Suprapubic skin (tissue), 4 donors: ENCODE results near the gene MCM3. TPM values are rescaled to one million over a fixed set of nuclear protein-coding genes. Genes with fewer than 3 reads are reported as not detected.

ENCODE experiments used
- DNase-seq, 2 donors: peaks; one replicate each; pipeline ENCODE4 v3.0.0-alpha.2; 2019; ENCODE audit warnings: low spot score in 2 of 2
- H3K27ac ChIP-seq: fragments of 200-600 bp; sonication (generic); one replicate; pipeline ENCODE4 v1.5.1; 2019
- H3K27me3 ChIP-seq: fragments of 200-600 bp; sonication (generic); one replicate; pipeline ENCODE4 v1.5.1; 2019
- H3K36me3 ChIP-seq: fragments of 200-600 bp; sonication (generic); one replicate; pipeline ENCODE4 v1.5.1; 2019
- H3K4me1 ChIP-seq: fragments of 200-600 bp; sonication (generic); one replicate; pipeline ENCODE4 v1.5.1; 2019
- H3K4me3 ChIP-seq: fragments of 200-600 bp; sonication (generic); one replicate; pipeline ENCODE4 v1.5.1; 2019; ENCODE audit warnings: mild to moderate bottlenecking
- H3K9me3 ChIP-seq: fragments of 200-600 bp; sonication (generic); one replicate; pipeline ENCODE4 v1.5.1; 2019
- EP300 ChIP-seq: sonication (generic); formaldehyde crosslinking; IDR thresholded peaks from one replicate; pipeline ENCODE4 v1.6.1; 2017; ENCODE audit warnings: antibody characterized with exemption
- POLR2A ChIP-seq, 2 donors: fragments of 450-650 bp; IDR thresholded peaks; one replicate each; pipeline ENCODE4 v1.6.1; 2017; ENCODE audit warnings: antibody characterized with exemption in 2 of 2, mild to moderate bottlenecking in 2 of 2, moderate library complexity in 2 of 2
- POLR2AphosphoS5 ChIP-seq, 3 donors: sonication (generic); formaldehyde crosslinking; IDR thresholded peaks; one replicate each; pipeline ENCODE4 v1.6.1; 2017; ENCODE audit warnings: antibody characterized with exemption in 3 of 3
- WGBS: methylation state at CpG from one replicate; pipeline ENCODE4 v1.1.5; 2018; 5-methylcytosine and 5-hydroxymethylcytosine counted together
- total RNA-seq, 4 donors: library from RNA; depleted of rRNA; stranded (reverse); fragments of >200 nt; gene quantifications; one replicate each; pipeline ENCODE4 v1.1.0, GENCODE V29; 2016
- TF ChIP-seq, protein P1 (sequence below), 2 donors: fragments of 200-600 bp in 1 of 2; fragments of 450-650 bp in 1 of 2; sonication (generic) in 1 of 2; IDR thresholded peaks; one replicate each; pipeline ENCODE4 v1.5.1; 2016 to 2019; ENCODE audit warnings: antibody characterized with exemption in 2 of 2, mild to moderate bottlenecking in 1 of 2, moderate library complexity in 1 of 2

Gene MCM3
- total RNA-seq, 4 donors from 2014 or later = 26.4 to 38.5 (median 31.8) TPM

DNA sequence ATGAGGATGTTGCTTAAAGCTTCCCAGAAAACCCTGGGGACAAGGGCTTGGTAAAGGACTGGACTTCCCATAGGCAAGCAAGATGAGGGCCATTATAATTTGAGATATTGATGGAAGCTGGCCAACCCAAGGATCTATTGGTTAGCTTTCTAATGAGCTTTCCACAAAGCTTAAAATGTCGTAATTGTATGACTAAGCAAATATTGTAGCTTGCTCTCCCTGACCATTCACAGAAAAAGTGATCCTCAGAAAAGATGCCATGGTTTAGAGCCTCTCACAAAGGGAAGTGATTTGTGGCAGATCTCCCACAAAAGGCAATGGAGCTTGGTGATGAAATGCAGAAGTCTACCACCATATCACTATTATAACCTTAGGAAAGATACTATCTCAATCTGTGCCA, 53.9 kb downstream of the MCM3 start:
- no peak overlapping the region for H3K27ac ChIP-seq
- H3K4me1 ChIP-seq = peaks cover 4% of the 10 kb centered on the region
- no peaks in the 10 kb centered on the region for H3K36me3 ChIP-seq
- peaks cover 3% of the 10 kb centered on the region for H3K27me3 ChIP-seq
- no peak overlapping the region for H3K4me3 ChIP-seq
- no peak for DNase-seq
- 73% methylated on average over 1 of the region's 1 CpG for WGBS
- no peaks in the 10 kb centered on the region for H3K9me3 ChIP-seq
- TF ChIP-seq, protein P1, sequence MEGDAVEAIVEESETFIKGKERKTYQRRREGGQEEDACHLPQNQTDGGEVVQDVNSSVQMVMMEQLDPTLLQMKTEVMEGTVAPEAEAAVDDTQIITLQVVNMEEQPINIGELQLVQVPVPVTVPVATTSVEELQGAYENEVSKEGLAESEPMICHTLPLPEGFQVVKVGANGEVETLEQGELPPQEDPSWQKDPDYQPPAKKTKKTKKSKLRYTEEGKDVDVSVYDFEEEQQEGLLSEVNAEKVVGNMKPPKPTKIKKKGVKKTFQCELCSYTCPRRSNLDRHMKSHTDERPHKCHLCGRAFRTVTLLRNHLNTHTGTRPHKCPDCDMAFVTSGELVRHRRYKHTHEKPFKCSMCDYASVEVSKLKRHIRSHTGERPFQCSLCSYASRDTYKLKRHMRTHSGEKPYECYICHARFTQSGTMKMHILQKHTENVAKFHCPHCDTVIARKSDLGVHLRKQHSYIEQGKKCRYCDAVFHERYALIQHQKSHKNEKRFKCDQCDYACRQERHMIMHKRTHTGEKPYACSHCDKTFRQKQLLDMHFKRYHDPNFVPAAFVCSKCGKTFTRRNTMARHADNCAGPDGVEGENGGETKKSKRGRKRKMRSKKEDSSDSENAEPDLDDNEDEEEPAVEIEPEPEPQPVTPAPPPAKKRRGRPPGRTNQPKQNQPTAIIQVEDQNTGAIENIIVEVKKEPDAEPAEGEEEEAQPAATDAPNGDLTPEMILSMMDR (IDR thresholded peaks at IDR 0.05) = no peak
- no peak for TF ChIP-seq POLR2A (IDR thresholded peaks at IDR 0.05)
- TF ChIP-seq POLR2AphosphoS5 (IDR thresholded peaks at IDR 0.05) = no peak
- no peak for TF ChIP-seq EP300

DNA sequence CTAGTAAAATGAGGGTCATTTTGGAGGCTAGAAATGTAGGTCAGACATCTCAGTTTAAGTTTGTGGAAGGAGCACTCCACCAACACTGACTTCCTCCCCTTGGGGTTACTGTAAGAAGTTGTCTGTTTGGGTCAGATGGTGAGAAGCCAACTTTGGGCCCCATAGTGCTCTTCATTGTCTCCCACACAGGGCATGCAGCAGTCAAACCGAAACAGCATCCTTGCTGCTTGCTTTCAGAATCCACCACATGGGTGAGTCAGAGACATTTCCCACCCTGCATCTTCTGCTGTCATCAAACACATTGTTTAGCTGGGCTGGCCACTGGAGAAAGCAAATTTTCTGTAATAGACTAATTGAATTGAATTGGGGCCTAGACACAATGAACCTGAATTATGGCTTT, 57.0 kb downstream of the MCM3 start:
- 69% methylated on average over 1 of the region's 1 CpG for WGBS
- Histone ChIP-seq H3K9me3 (no peaks in the 10 kb centered on the region), H3K27me3 (no peaks in the 10 kb centered on the region), H3K36me3 (no peaks in the 10 kb centered on the region), H3K27ac (no peak overlapping the region), H3K4me1 (no peaks in the 10 kb centered on the region), H3K4me3 (no peak overlapping the region)
- DNase-seq = no peak
- TF ChIP-seq EP300 (no peak), POLR2A (IDR thresholded peaks at IDR 0.05) (no peak), POLR2AphosphoS5 (IDR thresholded peaks at IDR 0.05) (no peak)
- TF ChIP-seq, protein P1 (IDR thresholded peaks at IDR 0.05) = no peak

DNA sequence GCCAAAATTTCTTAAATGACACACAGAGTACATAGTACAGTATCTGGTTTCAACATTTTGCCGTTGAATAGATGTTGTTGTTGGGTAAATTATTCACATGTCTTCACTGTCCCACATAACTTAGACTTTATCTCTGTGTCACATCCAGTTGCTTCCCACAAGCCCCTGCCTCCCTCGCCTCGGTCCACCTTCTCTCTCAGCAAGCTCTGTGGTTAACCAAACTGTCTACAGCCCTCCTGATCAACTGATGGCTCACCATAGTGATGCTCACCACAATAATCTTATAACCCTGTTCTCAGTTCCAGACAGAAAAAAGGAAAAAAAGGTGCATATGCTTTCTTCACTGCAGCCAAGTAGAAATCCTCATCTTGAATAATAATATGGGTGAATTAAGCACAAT, 63.2 kb downstream of the MCM3 start:
- H3K4me3 ChIP-seq = no peak overlapping the region
- DNase-seq = no peak
- no peak overlapping the region for H3K27ac ChIP-seq
- H3K4me1 ChIP-seq = no peaks in the 10 kb centered on the region
- TF ChIP-seq, protein P1 (IDR thresholded peaks at IDR 0.05) = no peak
- TF ChIP-seq EP300 (no peak), POLR2AphosphoS5 (IDR thresholded peaks at IDR 0.05) (no peak), POLR2A (IDR thresholded peaks at IDR 0.05) (no peak)
- H3K27me3 ChIP-seq = no peaks in the 10 kb centered on the region
- WGBS = 52% methylated on average over 3 of the region's 3 CpGs
- no peaks in the 10 kb centered on the region for H3K36me3 ChIP-seq
- no peaks in the 10 kb centered on the region for H3K9me3 ChIP-seq

DNA sequence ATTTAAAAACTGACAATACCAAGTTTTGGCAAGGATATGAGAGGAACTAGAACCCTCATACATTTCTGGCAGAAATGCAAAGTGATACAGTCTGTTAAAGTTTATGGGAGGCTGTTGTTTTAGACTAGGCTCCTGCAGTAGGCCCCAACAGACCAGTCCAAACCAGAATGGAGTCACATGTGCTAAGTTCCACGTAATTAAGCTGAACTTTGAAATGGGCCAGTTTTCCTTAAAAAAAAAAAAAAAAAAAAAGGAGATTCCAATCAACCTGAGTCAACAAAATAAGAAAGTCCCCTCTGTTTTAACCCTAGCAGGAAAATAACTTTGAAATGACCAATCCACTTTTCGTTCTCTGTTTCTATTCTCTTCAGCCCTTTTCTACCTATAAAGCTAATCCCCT, 66.8 kb downstream of the MCM3 start:
- no peaks in the 10 kb centered on the region for H3K36me3 ChIP-seq
- H3K4me3 ChIP-seq = no peak overlapping the region
- no peak for DNase-seq
- H3K27ac ChIP-seq = no peak overlapping the region
- H3K9me3 ChIP-seq = no peaks in the 10 kb centered on the region
- no peaks in the 10 kb centered on the region for H3K27me3 ChIP-seq
- H3K4me1 ChIP-seq = no peaks in the 10 kb centered on the region
- WGBS = 91% methylated on average over 2 of the region's 2 CpGs
- TF ChIP-seq POLR2A (IDR thresholded peaks at IDR 0.05) (no peak), POLR2AphosphoS5 (IDR thresholded peaks at IDR 0.05) (no peak), EP300 (no peak)
- TF ChIP-seq, protein P1 (IDR thresholded peaks at IDR 0.05) = no peak

DNA sequence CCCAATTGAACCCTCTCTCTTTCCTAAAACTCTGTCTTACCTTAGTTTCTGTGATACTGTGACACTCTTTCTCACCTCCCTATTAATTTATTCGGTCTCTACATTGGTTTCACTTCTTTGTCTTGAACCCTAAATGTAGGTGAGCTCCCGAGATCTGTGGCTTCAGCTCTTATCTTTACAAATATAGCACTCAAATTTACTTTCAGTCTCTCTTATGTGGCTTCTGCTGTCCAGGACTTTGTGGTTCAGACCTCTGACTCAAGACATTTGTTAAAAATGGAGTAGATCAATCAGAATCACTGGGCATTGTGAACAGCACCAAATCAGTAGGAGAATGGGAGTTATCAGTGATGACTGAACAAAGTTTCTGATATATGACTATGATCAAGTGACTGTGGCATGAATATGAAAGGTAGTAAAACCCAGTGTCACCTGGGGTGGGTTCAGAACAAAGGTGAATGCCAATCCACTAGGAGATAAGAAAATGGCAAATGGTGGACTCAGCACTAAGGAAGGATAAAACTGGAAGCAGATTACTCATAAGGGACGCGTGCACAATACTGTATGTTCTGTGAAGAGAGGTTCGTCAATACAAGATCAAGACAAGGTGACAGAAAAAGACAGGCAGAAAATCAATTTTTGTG, 67.5 kb downstream of the MCM3 start:
- WGBS = 90% methylated on average over 5 of the region's 5 CpGs

More for the DNA sequence above, 67.5 kb downstream of the MCM3 start:
- H3K4me1 ChIP-seq = no peaks in the 10 kb centered on the region
- no peaks in the 10 kb centered on the region for H3K36me3 ChIP-seq
- no peaks in the 10 kb centered on the region for H3K27me3 ChIP-seq
- H3K9me3 ChIP-seq = no peaks in the 10 kb centered on the region
- no peak for DNase-seq
- TF ChIP-seq, protein P1 (IDR thresholded peaks at IDR 0.05) = no peak
- TF ChIP-seq EP300 (no peak), POLR2AphosphoS5 (IDR thresholded peaks at IDR 0.05) (no peak)
- H3K27ac ChIP-seq = no peak overlapping the region
- no peak overlapping the region for H3K4me3 ChIP-seq
